Hepatocyte (in vitro differentiated cells): ENCODE measurements around the gene EVI2B.

Experiments
- EZH2phosphoT487 ChIP-seq: fragments of 200-600 bp; sonication (generic); IDR thresholded peaks from one replicate; pipeline ENCODE4 v1.6.1; 2018; ENCODE audit warnings: antibody characterized with exemption, mild to moderate bottlenecking, low read depth, moderate library complexity; ENCODE audit not compliant: unreplicated experiment, severe bottlenecking
- TF ChIP-seq, protein P1 (sequence below): fragments of 200-600 bp; sonication (generic); IDR thresholded peaks from 2 replicates; pipeline ENCODE4 v1.5.1; 2016; ENCODE audit warnings: antibody characterized with exemption, mild to moderate bottlenecking; ENCODE audit not compliant: poor library complexity

DNA sequence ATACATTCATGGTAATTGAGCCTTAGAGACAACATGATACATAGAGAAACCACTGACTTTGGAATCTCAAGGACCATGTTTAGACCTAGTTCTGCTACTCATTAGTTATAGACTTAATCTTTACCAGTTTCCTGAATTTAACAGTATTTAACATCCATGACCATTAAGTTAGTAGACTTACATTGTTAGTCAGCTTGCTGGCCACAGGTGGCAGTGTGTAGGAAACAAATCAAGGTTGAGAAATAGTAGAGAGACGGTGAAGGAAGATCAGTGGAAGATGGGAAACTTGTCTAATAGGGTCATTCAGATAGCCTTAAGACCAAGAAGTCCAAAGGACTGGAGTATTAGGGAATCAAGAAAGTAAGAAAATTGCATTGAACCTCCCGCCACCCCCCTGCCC, 47.8 kb downstream of the EVI2B start:
- TF ChIP-seq, protein P1, sequence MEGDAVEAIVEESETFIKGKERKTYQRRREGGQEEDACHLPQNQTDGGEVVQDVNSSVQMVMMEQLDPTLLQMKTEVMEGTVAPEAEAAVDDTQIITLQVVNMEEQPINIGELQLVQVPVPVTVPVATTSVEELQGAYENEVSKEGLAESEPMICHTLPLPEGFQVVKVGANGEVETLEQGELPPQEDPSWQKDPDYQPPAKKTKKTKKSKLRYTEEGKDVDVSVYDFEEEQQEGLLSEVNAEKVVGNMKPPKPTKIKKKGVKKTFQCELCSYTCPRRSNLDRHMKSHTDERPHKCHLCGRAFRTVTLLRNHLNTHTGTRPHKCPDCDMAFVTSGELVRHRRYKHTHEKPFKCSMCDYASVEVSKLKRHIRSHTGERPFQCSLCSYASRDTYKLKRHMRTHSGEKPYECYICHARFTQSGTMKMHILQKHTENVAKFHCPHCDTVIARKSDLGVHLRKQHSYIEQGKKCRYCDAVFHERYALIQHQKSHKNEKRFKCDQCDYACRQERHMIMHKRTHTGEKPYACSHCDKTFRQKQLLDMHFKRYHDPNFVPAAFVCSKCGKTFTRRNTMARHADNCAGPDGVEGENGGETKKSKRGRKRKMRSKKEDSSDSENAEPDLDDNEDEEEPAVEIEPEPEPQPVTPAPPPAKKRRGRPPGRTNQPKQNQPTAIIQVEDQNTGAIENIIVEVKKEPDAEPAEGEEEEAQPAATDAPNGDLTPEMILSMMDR: peak; percentile 4
- no peak for TF ChIP-seq EZH2phosphoT487
